ENCODE results near the gene MET. TPM values are rescaled to one million over a fixed set of nuclear protein-coding genes. Genes with fewer than 3 reads are reported as not detected.

MET gene
- polyA plus RNA-seq, 1 donor from 2014 or later = not detected

- Histone ChIP-seq H3K27me3 (ENCODE audit: insufficient read depth, low read depth, low read length) (no peaks in the 10 kb centered on the region), H3F3A (ENCODE audit: insufficient read depth, low read length, poor library complexity, severe bottlenecking) (no peaks in the 10 kb centered on the region), H3K9me2 (ENCODE audit: insufficient read depth, low read length) (no peaks in the 10 kb centered on the region), H3K4me3 (ENCODE audit: low read length) (no peak overlapping the region), H3K4me2 (ENCODE audit: low read length) (no peak overlapping the region), H3K9ac (ENCODE audit: low read length) (no peak overlapping the region), H3K9me3 (ENCODE audit: low read length) (no peaks in the 10 kb centered on the region), H3K36me3 (ENCODE audit: insufficient read depth, low read length) (no peaks in the 10 kb centered on the region), H4K20me1 (ENCODE audit: insufficient read depth) (no peaks in the 10 kb centered on the region), H2AFZ (ENCODE audit: low read depth, low read length) (no peak overlapping the region), H3K79me2 (replicated peaks; ENCODE audit: insufficient read depth, low read length) (no peaks in the 10 kb centered on the region), H3K27ac (ENCODE audit: low read length) (no peak overlapping the region)
- TF ChIP-seq EZH2 (IDR thresholded peaks at IDR 0.05; ENCODE audit: borderline replicate concordance, insufficient read depth, low read length, poor library complexity, severe bottlenecking) (no peak), SMC3 (conservative IDR thresholded peaks at IDR 0.05; ENCODE audit: poor library complexity) (no peak), MXI1 (conservative IDR thresholded peaks at IDR 0.05; ENCODE audit: poor library complexity, severe bottlenecking) (no peak), CTCF (IDR thresholded peaks at IDR 0.05; ENCODE audit: poor library complexity, severe bottlenecking) (no peak)
These were observed 40.9 kb upstream of the MET start for GRCh38 chr7:116630932-116631671.

GRCh38 chr7:116631676-116632075 lies 40.3 kb upstream of the MET start:
- H3K4me2 ChIP-seq (ENCODE audit: low read length) = no peak overlapping the region
- H3K79me2 ChIP-seq (replicated peaks; ENCODE audit: insufficient read depth, low read length) = no peaks in the 10 kb centered on the region
- H3K27ac ChIP-seq (ENCODE audit: low read length) = no peak overlapping the region
- H3K9ac ChIP-seq (ENCODE audit: low read length) = no peak overlapping the region
- H3K9me3 ChIP-seq (ENCODE audit: low read length) = no peaks in the 10 kb centered on the region
- no peaks in the 10 kb centered on the region for H4K20me1 ChIP-seq (ENCODE audit: insufficient read depth)
- TF ChIP-seq SMC3 (conservative IDR thresholded peaks at IDR 0.05; ENCODE audit: poor library complexity) = no peak
- no peak for TF ChIP-seq POLR2AphosphoS5 (IDR thresholded peaks at IDR 0.05)
- TF ChIP-seq TAF1 (IDR thresholded peaks at IDR 0.05; ENCODE audit: low read depth) = no peak
- TF ChIP-seq MXI1 (conservative IDR thresholded peaks at IDR 0.05; ENCODE audit: poor library complexity, severe bottlenecking) = no peak
- no peak for TF ChIP-seq EP300 (conservative IDR thresholded peaks at IDR 0.05; ENCODE audit: poor library complexity, severe bottlenecking)
- no peak for TF ChIP-seq EZH2 (IDR thresholded peaks at IDR 0.05; ENCODE audit: borderline replicate concordance, insufficient read depth, low read length, poor library complexity, severe bottlenecking)
- TF ChIP-seq RAD21 (conservative IDR thresholded peaks at IDR 0.05) = no peak
- TF ChIP-seq CTCF (IDR thresholded peaks at IDR 0.05; ENCODE audit: poor library complexity, severe bottlenecking) = no peak
- no peak for TF ChIP-seq REST (IDR thresholded peaks at IDR 0.05; ENCODE audit: borderline replicate concordance)
- no peaks in the 10 kb centered on the region for H3K9me2 ChIP-seq (ENCODE audit: insufficient read depth, low read length)
- no peak overlapping the region for H2AFZ ChIP-seq (ENCODE audit: low read depth, low read length)
- H3K27me3 ChIP-seq (ENCODE audit: insufficient read depth, low read depth, low read length) = no peaks in the 10 kb centered on the region
- no peak overlapping the region for H3K4me3 ChIP-seq (ENCODE audit: low read length)
- H3K36me3 ChIP-seq (ENCODE audit: insufficient read depth, low read length) = no peaks in the 10 kb centered on the region
- no peaks in the 10 kb centered on the region for H3F3A ChIP-seq (ENCODE audit: insufficient read depth, low read length, poor library complexity, severe bottlenecking)
